HFF-Myc (cell line): Measurements from ENCODE around the gene IL20.
A peak's percentile ranks its signal among the peaks of the same experiment; 100 is the strongest.

Source experiments
- DNase-seq: peaks from one replicate; pipeline ENCODE4 v3.0.0-alpha.2; 2011; ENCODE audit warnings: low read depth; ENCODE audit errors: extremely low read depth
- H3K4me3 ChIP-seq: replicated peaks from 2 replicates; pipeline ENCODE4 v1.5.1; 2011; ENCODE audit warnings: low read depth, mild to moderate bottlenecking, control low read depth, low read length
- TF ChIP-seq, protein P1 (sequence below): IDR thresholded peaks from 2 replicates; pipeline ENCODE4 v1.5.1; 2012; ENCODE audit warnings: mild to moderate bottlenecking, low read depth, low read length, control low read depth; ENCODE audit errors: missing control alignments

The IL20 gene

DNA sequence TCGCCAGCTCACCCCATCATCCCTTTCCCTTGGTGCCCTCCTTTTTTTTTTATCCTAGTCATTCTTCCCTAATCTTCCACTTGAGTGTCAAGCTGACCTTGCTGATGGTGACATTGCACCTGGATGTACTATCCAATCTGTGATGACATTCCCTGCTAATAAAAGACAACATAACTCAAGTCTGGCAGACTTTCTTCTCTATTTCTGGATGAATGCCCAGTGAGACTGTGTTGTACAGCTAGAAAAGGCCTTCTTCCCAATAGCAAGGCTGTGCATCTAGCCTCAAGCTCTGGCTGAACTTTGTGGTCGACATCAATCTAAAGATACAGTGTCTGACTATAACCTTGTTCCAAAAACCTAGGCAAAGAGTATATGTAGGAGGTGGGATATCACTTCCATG lies 38.3 kb downstream of the IL20 start:
- no peak for DNase-seq
- TF ChIP-seq, protein P1, sequence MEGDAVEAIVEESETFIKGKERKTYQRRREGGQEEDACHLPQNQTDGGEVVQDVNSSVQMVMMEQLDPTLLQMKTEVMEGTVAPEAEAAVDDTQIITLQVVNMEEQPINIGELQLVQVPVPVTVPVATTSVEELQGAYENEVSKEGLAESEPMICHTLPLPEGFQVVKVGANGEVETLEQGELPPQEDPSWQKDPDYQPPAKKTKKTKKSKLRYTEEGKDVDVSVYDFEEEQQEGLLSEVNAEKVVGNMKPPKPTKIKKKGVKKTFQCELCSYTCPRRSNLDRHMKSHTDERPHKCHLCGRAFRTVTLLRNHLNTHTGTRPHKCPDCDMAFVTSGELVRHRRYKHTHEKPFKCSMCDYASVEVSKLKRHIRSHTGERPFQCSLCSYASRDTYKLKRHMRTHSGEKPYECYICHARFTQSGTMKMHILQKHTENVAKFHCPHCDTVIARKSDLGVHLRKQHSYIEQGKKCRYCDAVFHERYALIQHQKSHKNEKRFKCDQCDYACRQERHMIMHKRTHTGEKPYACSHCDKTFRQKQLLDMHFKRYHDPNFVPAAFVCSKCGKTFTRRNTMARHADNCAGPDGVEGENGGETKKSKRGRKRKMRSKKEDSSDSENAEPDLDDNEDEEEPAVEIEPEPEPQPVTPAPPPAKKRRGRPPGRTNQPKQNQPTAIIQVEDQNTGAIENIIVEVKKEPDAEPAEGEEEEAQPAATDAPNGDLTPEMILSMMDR = no peak

DNA sequence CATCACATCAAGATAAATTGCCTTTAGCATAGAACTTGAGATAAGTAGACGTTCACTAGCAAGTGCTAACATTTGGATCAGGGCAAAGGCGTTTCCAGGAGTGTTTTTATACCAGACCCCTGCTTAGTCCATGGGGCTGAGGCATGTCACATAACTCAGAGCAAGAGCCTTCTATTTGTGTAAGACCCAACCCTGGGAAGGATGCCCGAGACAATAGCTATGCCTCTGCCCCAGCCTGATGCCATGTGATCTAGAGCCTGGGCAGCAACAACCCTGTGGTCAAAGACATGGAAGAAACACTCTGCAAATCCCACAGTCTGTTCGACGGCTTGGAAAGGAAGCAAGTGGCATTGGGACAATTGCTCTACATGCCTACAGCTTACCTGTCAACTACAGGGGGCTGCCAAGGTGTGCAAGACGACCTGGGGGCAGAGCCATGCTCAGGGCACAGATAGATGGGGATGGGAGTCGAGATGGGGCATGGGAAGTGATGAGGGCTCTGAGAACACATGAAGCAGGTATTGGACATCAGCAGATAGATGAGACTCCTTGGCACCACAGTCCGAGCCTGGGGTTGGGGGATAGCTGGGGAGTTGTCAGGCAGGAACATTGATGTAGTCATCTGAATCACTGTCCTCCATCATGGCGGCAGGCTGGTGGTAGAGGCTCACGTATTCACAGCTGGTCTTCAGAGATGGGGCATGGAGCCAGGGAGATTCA lies 39.2 kb downstream of the IL20 start:
- H3K4me3 ChIP-seq = no peak overlapping the region
- TF ChIP-seq, protein P1 = no peak
- DNase-seq = no peak

More for the DNA sequence above, 38.3 kb downstream of the IL20 start:
- no peak overlapping the region for H3K4me3 ChIP-seq

DNA sequence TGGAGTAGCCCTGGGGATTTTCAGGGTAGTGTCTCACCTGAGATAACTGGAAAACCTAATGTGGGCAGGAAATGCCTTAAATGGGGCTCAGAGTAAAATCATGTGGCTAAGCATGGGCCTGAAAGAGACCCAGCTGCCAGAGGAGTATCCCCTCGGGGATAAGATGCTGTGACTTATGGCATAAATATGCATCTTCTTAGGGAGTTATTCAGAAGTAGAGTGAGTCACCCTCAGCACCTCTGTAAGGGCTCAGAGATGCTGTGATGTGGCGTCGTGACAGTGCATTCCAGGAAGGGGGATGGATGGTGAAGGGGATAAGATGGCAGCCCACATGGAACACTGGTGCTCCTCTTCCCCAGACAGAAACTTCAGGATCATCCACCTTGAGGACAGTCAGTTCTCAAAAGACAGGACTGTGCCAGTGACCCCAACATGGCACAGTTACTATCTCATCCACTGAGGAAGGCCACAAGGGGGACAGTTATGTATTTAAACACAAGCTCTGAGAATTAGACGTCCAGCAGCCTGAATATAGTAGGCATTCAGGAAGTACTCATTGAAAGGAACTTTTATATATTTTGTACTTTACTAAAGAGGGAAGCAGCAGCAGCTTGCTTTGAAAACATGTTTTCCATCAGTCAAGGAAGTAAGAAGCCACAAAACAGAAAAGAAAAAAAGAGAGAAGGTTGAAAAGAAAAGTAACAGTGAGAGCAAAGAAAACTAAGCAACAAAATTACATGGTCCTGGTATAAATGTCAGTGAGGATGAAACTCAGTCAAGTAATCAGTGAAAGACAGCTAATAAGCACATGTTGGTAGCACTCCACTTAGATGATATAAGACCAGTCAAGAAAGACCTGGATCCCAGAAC lies 40.1 kb downstream of the IL20 start:
- TF ChIP-seq, protein P1 = no peak
- peak; percentile 82 for DNase-seq
- H3K4me3 ChIP-seq = no peak overlapping the region

DNA sequence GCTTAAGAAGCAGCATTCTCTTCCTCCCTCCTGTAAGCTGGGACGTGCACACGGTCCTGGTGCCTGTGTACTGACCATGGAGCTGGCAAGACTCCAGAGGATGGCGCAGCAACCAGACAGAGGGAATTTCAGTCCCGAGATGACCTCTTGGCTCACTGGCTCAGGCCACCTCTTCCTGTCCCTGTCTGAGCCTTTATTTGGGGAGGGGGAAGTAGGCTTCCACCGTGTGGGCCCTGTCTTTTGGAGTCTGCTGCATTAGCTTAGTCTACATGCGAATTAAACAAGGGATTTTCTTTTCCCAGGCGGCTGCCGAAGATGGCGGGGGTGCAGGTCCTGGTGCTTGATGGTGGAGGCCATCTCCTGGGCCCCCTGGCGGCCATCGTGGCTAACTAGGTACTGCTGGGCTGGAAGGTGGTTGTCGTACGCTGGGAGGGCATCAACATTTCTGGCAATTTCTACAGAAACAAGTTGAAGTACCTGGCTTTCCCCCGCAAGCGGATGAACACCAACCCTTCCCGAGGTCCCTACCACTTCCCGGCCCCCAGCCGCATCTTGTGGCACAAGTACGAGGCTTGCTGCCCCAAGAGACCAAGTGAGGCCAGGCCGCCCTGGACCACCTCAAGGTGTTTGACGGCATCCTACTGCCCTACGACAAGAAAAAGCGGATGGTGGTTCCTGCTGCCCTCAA lies 42.0 kb downstream of the IL20 start:
- no peak for DNase-seq
- no peak overlapping the region for H3K4me3 ChIP-seq
- TF ChIP-seq, protein P1 = peak; percentile 38

DNA sequence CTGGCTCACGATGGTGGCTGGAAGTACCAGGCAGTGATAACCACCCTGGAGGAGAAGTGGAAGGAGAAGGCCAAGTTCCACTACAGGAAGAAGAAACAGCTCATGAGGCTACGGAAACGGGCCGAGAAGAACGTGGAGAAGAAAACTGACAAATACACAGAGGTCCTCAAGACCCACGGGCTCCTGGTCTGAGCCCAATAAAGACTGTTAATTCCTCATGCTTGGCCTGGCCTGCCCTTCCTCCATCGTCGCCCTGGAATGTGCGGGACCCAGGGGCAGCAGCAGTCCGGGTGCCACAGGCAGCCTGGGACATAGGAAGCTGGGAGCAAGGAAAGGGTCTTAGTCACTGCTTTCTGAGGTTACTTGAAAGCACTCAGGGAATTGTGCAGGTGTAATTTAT lies 42.6 kb downstream of the IL20 start:
- H3K4me3 ChIP-seq = no peak overlapping the region
- TF ChIP-seq, protein P1 = no peak
- DNase-seq = no peak

DNA sequence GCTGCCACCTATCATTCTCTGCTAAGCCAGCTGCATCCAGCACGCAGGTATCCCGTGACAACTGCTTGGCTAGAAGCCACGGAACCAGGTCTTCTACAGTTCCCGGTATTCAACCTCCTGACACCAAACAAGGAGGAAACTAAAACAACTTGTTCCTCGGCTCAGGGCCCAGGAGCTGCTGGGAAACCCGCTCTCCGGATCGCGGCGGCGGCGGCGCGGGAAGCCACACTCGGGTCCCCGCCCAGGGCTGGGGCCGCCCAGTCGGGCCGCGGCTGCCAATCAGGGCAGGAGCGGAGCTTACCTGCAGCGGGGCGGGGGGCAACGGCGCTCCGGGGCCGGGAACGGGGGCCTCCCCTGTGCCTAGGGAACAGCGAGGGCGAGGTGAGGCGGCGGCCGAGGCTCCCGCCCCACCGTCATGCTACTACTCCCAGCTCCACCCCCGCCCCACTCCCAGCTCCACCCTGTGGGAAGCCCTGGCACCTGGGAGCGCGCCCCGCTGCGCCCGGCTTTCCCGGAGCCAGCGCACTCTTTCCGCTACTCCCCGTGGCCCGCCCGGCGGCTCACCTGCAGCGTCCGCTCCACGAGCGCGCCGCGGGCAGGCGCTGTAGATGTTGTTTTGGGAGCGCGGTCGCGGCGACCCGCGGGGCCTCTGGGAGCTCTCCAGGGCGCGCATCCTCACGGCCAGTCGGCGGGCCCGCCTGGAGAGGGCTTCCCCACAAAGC lies 43.9 kb downstream of the IL20 start:
- TF ChIP-seq, protein P1 = no peak
- no peak for DNase-seq
- peak overlapping the region; percentile 49 for H3K4me3 ChIP-seq
